ENCODE results near the gene ABCC1. TPM values are rescaled to one million over a fixed set of nuclear protein-coding genes. Genes with fewer than 3 reads are reported as not detected.

Gene ABCC1
- total and polyA plus RNA-seq, 2 of the 4 experiments (the other 2 are of a cell fraction), result 39.4 to 66.0 TPM

- Histone ChIP-seq H3K4me3 (ENCODE audit: insufficient read depth, low read depth, low read length) (no peak overlapping the region), H3K23ac (ENCODE audit: low read depth, low read length) (no peak overlapping the region), H2BK20ac (ENCODE audit: low read depth, low read length) (no peak overlapping the region), H3K18ac (ENCODE audit: low read depth, low read length) (no peak overlapping the region), H2AK5ac (ENCODE audit: low read depth, low read length) (no peak overlapping the region), H3K27me3 (ENCODE audit: control insufficient read depth, insufficient read depth, low read length) (no peaks in the 10 kb centered on the region), H4K8ac (ENCODE audit: low read depth in 2 of 2, low read length in 2 of 2) (no peak overlapping the region), H3K56ac (ENCODE audit: extremely low read depth, insufficient read depth, low read length) (no peak overlapping the region), H3K27ac (ENCODE audit: insufficient read depth, low read length) (no peak overlapping the region), H3K9ac (ENCODE audit: low read depth, low read length) (no peak overlapping the region), H2BK5ac (ENCODE audit: low read depth, low read length, poor library complexity, severe bottlenecking) (no peak overlapping the region), H3K4me2 (ENCODE audit: low read depth, low read length) (no peak overlapping the region), H3K9me1 (ENCODE audit: insufficient read depth, low read length) (no peaks in the 10 kb centered on the region), H3K36me3 (ENCODE audit: control insufficient read depth, insufficient read depth, low read length) (no peaks in the 10 kb centered on the region), H3K4me1 (ENCODE audit: control insufficient read depth, insufficient read depth, low read length) (no peaks in the 10 kb centered on the region; the same call in 1 of the 2 replicates), H2AFZ (replicated peaks; ENCODE audit: low read length, poor library complexity) (no peak overlapping the region), H3K79me1 (ENCODE audit: low read depth in 1 of 2, low read length in 2 of 2) (no peaks in the 10 kb centered on the region), H2BK120ac (ENCODE audit: low read depth, low read length) (no peak overlapping the region), H3K4ac (ENCODE audit: low read depth, low read length) (no peak overlapping the region), H4K91ac (ENCODE audit: insufficient read depth, low read depth, low read length) (no peak overlapping the region), H4K5ac (ENCODE audit: low read depth, low read length) (no peak overlapping the region), H2AK9ac (replicated peaks; ENCODE audit: low read depth, low read length, poor library complexity) (no peak overlapping the region), H3K14ac (replicated peaks; ENCODE audit: low read depth, low read length) (no peak overlapping the region), H4K20me1 (ENCODE audit: insufficient read depth, low read length) (no peaks in the 10 kb centered on the region), H2BK15ac (ENCODE audit: low read depth, low read length) (no peak overlapping the region), H3K9me3 (ENCODE audit: control insufficient read depth, insufficient read depth, low read length) (no peaks in the 10 kb centered on the region)
- BruUV-seq (replicated peaks), result no TSS peak
- ATAC-seq (ENCODE audit: low read depth) (no peak), DNase-seq (no peak)
- in situ Hi-C loops (cut with MboI; ENCODE audit: low sequenced_read_pairs) (no loop called here), dilution Hi-C loops (cut with HindIII; ENCODE audit: low sequenced_read_pairs, unreplicated experiment) (no loop called here), intact Hi-C loops (cut with micrococcal nuclease) (no loop called here)
- ChIA-PET POLR2A (ENCODE audit: unreplicated experiment) (no interaction called here), CTCF (no interaction called here)
- WGBS, 2 experiments (ENCODE audit: extremely low coverage in 2 of 2, insufficient read length in 1 of 2), result 68% methylated on average over 3 of the region's 9 CpGs; no CpG with 5 or more reads in 1 of the 2 experiments
- TF ChIP-seq BHLHE40 (IDR thresholded peaks at IDR 0.05; ENCODE audit: low read depth, low read length) (no peak), MAZ (IDR thresholded peaks at IDR 0.05; ENCODE audit: borderline replicate concordance, low read depth, low read length) (no peak), RCOR1 (IDR thresholded peaks at IDR 0.05; ENCODE audit: insufficient replicate concordance, low read length) (no peak), MAFK (IDR thresholded peaks at IDR 0.05; ENCODE audit: low read depth, low read length) (no peak), MXI1 (IDR thresholded peaks at IDR 0.05; ENCODE audit: borderline replicate concordance, low read depth, low read length) (no peak), POLR2A (IDR thresholded peaks at IDR 0.05; ENCODE audit: low read depth, low read length) (no peak), USF2 (IDR thresholded peaks at IDR 0.05; ENCODE audit: low read depth, low read length) (no peak), RFX5 (IDR thresholded peaks at IDR 0.05; ENCODE audit: low read depth, low read length) (no peak), RAD21 (IDR thresholded peaks at IDR 0.05; ENCODE audit: low read length) (no peak), CTCF (conservative IDR thresholded peaks at IDR 0.05; ENCODE audit: low read depth, low read length) (no peak), NFE2L2 (IDR thresholded peaks at IDR 0.05; ENCODE audit: low read depth, low read length) (no peak), CEBPB (IDR thresholded peaks at IDR 0.05; ENCODE audit: low read depth, low read length) (no peak), CHD1 (IDR thresholded peaks at IDR 0.05; ENCODE audit: low read depth, low read length) (no peak), FOS (IDR thresholded peaks at IDR 0.05; ENCODE audit: low read depth, low read length) (no peak), SMC3 (IDR thresholded peaks at IDR 0.05; ENCODE audit: low read depth, low read length) (no peak), ELK1 (IDR thresholded peaks at IDR 0.05; ENCODE audit: borderline replicate concordance, low read depth, low read length) (no peak)
These were observed 23.8 kb upstream of the ABCC1 start for GRCh38 chr16:15925631-15926030.

All from IMR-90 (cell line).